Measurements from ENCODE around the gene MARCHF2. TPM values are rescaled to one million over a fixed set of nuclear protein-coding genes. Genes with fewer than 3 reads are reported as not detected.
A peak's percentile ranks its signal among the peaks of the same experiment; 100 is the strongest.

MARCHF2 gene
- total and polyA plus RNA-seq, 9 of the 15 experiments (the other 6 are each of a cell fraction or from before 2014, with no cell fraction given) = 0.39 to 6.4 (median 2.2) TPM

DNA sequence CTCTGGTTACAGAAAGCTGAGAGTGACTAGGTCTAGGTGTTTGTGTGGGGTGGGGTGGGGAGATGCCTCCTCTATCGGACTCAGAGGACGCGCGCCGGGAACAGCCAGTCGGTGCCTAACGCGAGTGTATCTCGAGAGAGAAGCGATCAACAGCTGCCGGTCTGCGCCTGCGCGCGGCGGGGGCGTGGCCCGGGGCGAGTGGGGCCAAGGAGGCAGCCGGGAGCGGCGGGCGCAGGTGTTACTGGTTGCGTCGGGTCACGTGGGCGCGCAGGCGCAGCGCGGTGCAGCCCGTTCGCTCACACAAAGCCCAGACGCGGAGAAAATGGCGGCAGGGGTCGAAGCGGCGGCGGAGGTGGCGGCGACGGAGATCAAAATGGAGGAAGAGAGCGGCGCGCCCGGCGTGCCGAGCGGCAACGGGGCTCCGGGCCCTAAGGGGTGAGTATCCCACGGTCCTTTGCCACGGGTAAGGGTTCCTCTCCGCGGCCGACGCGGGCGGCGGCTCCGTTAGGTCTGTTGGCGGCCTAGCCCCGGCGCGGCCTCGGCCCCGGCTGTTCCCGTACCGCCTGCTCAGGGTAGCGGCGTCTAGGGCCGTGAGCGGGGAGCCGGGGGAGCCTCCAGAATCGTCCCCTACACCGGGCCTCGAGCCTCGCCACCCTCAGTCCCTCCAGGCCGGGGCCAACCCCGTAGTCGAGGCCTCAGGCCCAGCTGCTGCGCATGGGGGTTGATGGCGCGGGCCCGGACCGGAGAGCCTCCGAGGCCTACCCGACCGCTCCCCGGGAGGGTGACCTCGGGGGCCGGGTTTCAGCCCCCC, 31.8 kb downstream of the MARCHF2 start, which contains the start of gene HNRNPM (continued):
- TF ChIP-seq, protein P1, sequence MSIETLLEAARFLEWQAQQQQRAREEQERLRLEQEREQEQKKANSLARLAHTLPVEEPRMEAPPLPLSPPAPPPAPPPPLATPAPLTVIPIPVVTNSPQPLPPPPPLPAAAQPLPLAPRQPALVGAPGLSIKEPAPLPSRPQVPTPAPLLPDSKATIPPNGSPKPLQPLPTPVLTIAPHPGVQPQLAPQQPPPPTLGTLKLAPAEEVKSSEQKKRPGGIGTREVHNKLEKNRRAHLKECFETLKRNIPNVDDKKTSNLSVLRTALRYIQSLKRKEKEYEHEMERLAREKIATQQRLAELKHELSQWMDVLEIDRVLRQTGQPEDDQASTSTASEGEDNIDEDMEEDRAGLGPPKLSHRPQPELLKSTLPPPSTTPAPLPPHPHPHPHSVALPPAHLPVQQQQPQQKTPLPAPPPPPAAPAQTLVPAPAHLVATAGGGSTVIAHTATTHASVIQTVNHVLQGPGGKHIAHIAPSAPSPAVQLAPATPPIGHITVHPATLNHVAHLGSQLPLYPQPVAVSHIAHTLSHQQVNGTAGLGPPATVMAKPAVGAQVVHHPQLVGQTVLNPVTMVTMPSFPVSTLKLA (conservative IDR thresholded peaks at IDR 0.05) = peak; percentile 15 to 68; a peak in 3 of 4 replicates
- no peak for TF ChIP-seq CEBPG (CRISPR knock-in tag; IDR thresholded peaks at IDR 0.05)
- TF ChIP-seq CEBPG (tag; conservative IDR thresholded peaks at IDR 0.05 in 1 of 2, IDR thresholded peaks at IDR 0.05 in 1 of 2) = no peak
- no peak for TF ChIP-seq POLR2AphosphoS2 (IDR thresholded peaks at IDR 0.05; ENCODE audit: low read length)
- TF ChIP-seq, protein P2, sequence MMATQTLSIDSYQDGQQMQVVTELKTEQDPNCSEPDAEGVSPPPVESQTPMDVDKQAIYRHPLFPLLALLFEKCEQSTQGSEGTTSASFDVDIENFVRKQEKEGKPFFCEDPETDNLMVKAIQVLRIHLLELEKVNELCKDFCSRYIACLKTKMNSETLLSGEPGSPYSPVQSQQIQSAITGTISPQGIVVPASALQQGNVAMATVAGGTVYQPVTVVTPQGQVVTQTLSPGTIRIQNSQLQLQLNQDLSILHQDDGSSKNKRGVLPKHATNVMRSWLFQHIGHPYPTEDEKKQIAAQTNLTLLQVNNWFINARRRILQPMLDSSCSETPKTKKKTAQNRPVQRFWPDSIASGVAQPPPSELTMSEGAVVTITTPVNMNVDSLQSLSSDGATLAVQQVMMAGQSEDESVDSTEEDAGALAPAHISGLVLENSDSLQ (IDR thresholded peaks at IDR 0.05) = peak; percentile 37; the same call in 1 of the 2 replicates
- TF ChIP-seq, protein P3, sequence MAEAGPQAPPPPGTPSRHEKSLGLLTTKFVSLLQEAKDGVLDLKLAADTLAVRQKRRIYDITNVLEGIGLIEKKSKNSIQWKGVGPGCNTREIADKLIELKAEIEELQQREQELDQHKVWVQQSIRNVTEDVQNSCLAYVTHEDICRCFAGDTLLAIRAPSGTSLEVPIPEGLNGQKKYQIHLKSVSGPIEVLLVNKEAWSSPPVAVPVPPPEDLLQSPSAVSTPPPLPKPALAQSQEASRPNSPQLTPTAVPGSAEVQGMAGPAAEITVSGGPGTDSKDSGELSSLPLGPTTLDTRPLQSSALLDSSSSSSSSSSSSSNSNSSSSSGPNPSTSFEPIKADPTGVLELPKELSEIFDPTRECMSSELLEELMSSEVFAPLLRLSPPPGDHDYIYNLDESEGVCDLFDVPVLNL (CRISPR knock-in tag; IDR thresholded peaks at IDR 0.05; ENCODE audit: low read depth) = peak; percentile 34; the same call in 1 of the 2 replicates
- peak in 1 of 2 experiments; percentile 11; a peak in 1 of 4 replicates for TF ChIP-seq SRF (CRISPR knock-in tag; IDR thresholded peaks at IDR 0.05)
- TF ChIP-seq MCM7 (IDR thresholded peaks at IDR 0.05) = no peak
- TF ChIP-seq SP1 (CRISPR knock-in tag; IDR thresholded peaks at IDR 0.05) = 0 out of 2 replicates have a peak, but pooled peaks have one; percentile 62
- TF ChIP-seq ZNF143 (CRISPR knock-in tag; IDR thresholded peaks at IDR 0.05) = peak; percentile 53
- TF ChIP-seq, protein P4, sequence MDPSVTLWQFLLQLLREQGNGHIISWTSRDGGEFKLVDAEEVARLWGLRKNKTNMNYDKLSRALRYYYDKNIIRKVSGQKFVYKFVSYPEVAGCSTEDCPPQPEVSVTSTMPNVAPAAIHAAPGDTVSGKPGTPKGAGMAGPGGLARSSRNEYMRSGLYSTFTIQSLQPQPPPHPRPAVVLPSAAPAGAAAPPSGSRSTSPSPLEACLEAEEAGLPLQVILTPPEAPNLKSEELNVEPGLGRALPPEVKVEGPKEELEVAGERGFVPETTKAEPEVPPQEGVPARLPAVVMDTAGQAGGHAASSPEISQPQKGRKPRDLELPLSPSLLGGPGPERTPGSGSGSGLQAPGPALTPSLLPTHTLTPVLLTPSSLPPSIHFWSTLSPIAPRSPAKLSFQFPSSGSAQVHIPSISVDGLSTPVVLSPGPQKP (CRISPR knock-in tag; IDR thresholded peaks at IDR 0.05) = no peak
- peak; percentile 96 for TF ChIP-seq BRD4 (IDR thresholded peaks at IDR 0.05)
- TF ChIP-seq ZNF583 (CRISPR knock-in tag; IDR thresholded peaks at IDR 0.05) = 0 out of 2 replicates have a peak, but pooled peaks have one; percentile 44
- peak; percentile 63 for TF ChIP-seq EGR1 (conservative IDR thresholded peaks at IDR 0.05)
- 0 out of 2 replicates have a peak, but pooled peaks have one; percentile 13 for TF ChIP-seq GABPA (tag; conservative IDR thresholded peaks at IDR 0.05; ENCODE audit: low read depth)
- peak; percentile 97 for TF ChIP-seq POLR2G (IDR thresholded peaks at IDR 0.05; ENCODE audit: low read depth, low read length)
- TF ChIP-seq PHB (CRISPR knock-in tag; IDR thresholded peaks at IDR 0.05) = 0 out of 2 replicates have a peak, but pooled peaks have one; percentile 48
- TF ChIP-seq FOXJ2 (tag; IDR thresholded peaks at IDR 0.05) = peak; percentile 62; the same call in 1 of the 2 replicates
- peak; percentile 86 for TF ChIP-seq POLR2H (tag; IDR thresholded peaks at IDR 0.05; ENCODE audit: low read depth)
- peak; percentile 88 for TF ChIP-seq CCNT2 (IDR thresholded peaks at IDR 0.05; ENCODE audit: borderline replicate concordance, extremely low read depth, insufficient read length, low read depth, low read length)
- TF ChIP-seq PHF20 (IDR thresholded peaks at IDR 0.05; ENCODE audit: partially characterized antibody) = no peak
- TF ChIP-seq TAF9B (IDR thresholded peaks at IDR 0.05; ENCODE audit: partially characterized antibody) = peak; percentile 94
- TF ChIP-seq RFX5 (IDR thresholded peaks at IDR 0.05; ENCODE audit: low read depth, low read length) = peak; percentile 23; the same call in 1 of the 2 replicates
- TF ChIP-seq C11orf30 (IDR thresholded peaks at IDR 0.05; ENCODE audit: low read depth) = peak; percentile 19; the same call in 1 of the 2 replicates
